ENCODE data around the gene DPYSL5. TPM values are rescaled to one million over a fixed set of nuclear protein-coding genes. Genes with fewer than 3 reads are reported as not detected.
A peak's percentile ranks its signal among the peaks of the same experiment; 100 is the strongest.

DPYSL5 gene
- total RNA-seq, 1 donor from 2014 or later = not detected

DNA sequence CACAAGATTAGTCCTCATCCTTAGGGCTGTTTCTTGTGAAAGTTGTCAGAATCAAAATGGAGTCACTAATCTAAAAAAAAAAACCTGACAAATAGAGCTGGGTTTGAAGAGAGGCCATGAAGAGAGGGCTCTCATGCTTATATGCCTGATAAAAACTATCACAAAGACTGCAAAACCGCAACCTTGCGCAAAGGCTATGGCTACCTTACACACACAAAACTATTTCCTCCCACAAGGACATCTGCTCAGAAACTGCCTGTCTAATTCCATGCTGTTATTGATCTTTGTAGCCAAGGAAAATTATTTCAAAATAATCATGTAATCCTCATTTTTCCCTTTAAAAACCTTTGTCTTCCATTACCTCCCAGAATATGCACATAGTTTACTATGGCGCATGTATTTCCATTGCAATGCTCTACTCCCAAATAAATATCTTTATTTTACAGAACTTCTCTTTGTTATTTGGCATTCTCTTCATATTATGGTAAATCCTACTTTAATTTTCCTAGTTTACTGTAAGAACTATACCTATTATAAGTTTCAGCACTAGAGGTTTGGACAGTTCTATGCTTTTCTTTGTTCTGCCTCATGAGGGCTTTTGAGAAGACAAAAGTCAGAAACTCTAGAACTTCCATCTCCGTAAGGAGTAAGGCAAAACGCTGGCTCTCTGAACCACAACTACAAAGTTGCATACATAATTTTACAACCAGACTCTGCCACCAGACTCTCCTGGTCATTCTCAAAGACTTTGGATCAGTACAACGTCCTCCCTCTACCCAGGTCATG, 9.6 kb upstream of the DPYSL5 start:
- no peak for DNase-seq

DNA sequence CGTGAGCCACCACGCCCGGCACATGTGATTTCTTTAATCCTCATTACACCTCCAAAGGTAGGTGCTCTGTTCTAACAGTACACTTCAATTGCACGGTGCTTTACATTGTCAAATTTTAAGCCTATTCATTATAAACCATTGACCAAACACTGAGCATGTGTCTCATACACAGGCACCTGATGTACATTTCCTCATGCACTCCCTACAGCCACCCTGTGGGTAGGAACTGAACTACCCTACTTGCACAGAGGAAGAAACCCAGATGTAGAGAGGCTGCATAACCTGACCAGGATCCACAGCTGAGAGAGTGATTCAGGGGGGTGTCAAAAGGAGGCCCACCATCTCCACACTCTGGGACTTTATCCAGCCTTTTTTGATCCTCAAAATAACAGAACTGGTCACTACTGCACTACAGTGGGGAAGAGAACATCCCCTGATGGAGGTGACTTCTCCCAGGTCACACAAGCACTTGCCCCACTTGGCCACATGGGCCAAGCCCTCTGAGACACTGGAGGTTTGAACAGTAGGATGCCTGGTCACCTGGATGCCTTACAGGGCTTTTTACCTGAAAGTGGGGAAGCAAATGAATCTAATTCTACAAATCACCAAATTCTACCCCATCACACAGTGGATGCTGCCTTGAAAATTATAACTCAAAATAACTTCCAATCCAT, 6.9 kb upstream of the DPYSL5 start:
- H3K9me3 ChIP-seq = no peaks in the 10 kb centered on the region
- TF ChIP-seq, protein P1, sequence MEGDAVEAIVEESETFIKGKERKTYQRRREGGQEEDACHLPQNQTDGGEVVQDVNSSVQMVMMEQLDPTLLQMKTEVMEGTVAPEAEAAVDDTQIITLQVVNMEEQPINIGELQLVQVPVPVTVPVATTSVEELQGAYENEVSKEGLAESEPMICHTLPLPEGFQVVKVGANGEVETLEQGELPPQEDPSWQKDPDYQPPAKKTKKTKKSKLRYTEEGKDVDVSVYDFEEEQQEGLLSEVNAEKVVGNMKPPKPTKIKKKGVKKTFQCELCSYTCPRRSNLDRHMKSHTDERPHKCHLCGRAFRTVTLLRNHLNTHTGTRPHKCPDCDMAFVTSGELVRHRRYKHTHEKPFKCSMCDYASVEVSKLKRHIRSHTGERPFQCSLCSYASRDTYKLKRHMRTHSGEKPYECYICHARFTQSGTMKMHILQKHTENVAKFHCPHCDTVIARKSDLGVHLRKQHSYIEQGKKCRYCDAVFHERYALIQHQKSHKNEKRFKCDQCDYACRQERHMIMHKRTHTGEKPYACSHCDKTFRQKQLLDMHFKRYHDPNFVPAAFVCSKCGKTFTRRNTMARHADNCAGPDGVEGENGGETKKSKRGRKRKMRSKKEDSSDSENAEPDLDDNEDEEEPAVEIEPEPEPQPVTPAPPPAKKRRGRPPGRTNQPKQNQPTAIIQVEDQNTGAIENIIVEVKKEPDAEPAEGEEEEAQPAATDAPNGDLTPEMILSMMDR (IDR thresholded peaks at IDR 0.05) = no peak
- DNase-seq (no peak), ATAC-seq (no peak)
- no peak overlapping the region for H3K27ac ChIP-seq
- no peaks in the 10 kb centered on the region for H3K36me3 ChIP-seq
- intact Hi-C loops (cut with DNase I) = loop anchor here (10.0 kb wide), 1 partner anchor 104 kb away; no protein-coding TSS in a partner anchor
- no peaks in the 10 kb centered on the region for H3K4me1 ChIP-seq
- no peak overlapping the region for H3K4me3 ChIP-seq
- H3K27me3 ChIP-seq (ENCODE audit: low read depth) = peaks cover 52% of the 10 kb centered on the region

More for the DNA sequence above, 9.6 kb upstream of the DPYSL5 start:
- TF ChIP-seq, protein P1 (IDR thresholded peaks at IDR 0.05) = no peak
- intact Hi-C loops (cut with DNase I) = no loop called here
- no peak overlapping the region for H3K4me3 ChIP-seq
- H3K27ac ChIP-seq = no peak overlapping the region
- no peaks in the 10 kb centered on the region for H3K4me1 ChIP-seq
- H3K9me3 ChIP-seq = no peaks in the 10 kb centered on the region
- H3K27me3 ChIP-seq (ENCODE audit: low read depth) = peaks cover 29% of the 10 kb centered on the region
- ATAC-seq = no peak
- H3K36me3 ChIP-seq = no peaks in the 10 kb centered on the region

DNA sequence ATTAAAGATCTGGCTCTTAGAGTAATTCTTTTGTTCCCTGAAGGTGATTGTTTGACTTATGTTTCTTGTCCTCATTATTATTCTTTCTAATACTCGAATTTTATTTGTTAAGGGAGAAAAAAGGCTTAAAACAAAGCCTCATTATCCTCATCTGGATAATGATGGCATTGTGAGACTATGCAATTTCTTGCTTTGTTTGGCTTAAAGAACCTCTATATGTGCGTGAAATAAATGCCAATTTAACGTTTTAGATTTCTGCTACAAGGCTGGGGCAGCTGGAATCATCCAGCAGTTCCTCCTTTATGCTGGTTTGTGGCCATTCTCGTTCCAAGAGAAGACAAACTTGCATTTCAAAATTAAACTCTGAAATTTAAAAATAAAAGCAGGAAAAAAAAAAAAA, 4.9 kb upstream of the DPYSL5 start:
- ATAC-seq = no peak
- intact Hi-C loops (cut with DNase I) = loop anchor here (10.0 kb wide), 1 partner anchor 102 kb away; no protein-coding TSS in a partner anchor
- H3K27me3 ChIP-seq (ENCODE audit: low read depth) = peaks cover 65% of the 10 kb centered on the region

DNA sequence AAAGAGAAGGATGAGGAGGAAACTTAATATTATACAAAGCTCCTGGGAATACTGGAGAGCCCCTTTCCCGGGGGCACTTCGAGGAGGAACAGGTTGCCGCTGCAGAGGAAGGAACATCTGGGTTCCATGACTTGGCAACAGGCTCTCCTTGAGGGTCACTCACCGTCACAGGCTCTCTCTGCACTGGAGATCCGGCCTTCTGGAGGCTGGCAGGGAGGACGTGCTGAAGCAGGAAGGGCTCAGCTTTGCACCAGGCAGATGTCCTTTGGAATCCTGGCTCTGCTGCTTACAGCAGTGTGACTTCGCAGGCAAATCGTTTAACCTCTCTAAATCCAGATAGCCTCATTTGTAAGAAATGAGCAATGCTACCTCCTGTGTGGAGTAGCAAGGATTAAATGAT, 2.9 kb upstream of the DPYSL5 start:
- Histone ChIP-seq H3K27ac (no peak overlapping the region), H3K27me3 (ENCODE audit: low read depth) (peaks cover 76% of the 10 kb centered on the region), H3K9me3 (no peaks in the 10 kb centered on the region), H3K4me3 (no peak overlapping the region), H3K4me1 (peaks cover 37% of the 10 kb centered on the region), H3K36me3 (no peaks in the 10 kb centered on the region)
- DNase-seq (no peak), ATAC-seq (no peak)
- TF ChIP-seq, protein P1 (IDR thresholded peaks at IDR 0.05) = no peak
- intact Hi-C loops (cut with DNase I) = loop anchor here (10.0 kb wide), 1 partner anchor 100 kb away; no protein-coding TSS in a partner anchor

More for the DNA sequence above, 4.9 kb upstream of the DPYSL5 start:
- TF ChIP-seq, protein P1 (IDR thresholded peaks at IDR 0.05) = no peak
- no peak overlapping the region for H3K4me3 ChIP-seq
- H3K36me3 ChIP-seq = no peaks in the 10 kb centered on the region
- H3K27ac ChIP-seq = no peak overlapping the region
- peaks cover 18% of the 10 kb centered on the region for H3K4me1 ChIP-seq
- no peaks in the 10 kb centered on the region for H3K9me3 ChIP-seq
- no peak for DNase-seq

DNA sequence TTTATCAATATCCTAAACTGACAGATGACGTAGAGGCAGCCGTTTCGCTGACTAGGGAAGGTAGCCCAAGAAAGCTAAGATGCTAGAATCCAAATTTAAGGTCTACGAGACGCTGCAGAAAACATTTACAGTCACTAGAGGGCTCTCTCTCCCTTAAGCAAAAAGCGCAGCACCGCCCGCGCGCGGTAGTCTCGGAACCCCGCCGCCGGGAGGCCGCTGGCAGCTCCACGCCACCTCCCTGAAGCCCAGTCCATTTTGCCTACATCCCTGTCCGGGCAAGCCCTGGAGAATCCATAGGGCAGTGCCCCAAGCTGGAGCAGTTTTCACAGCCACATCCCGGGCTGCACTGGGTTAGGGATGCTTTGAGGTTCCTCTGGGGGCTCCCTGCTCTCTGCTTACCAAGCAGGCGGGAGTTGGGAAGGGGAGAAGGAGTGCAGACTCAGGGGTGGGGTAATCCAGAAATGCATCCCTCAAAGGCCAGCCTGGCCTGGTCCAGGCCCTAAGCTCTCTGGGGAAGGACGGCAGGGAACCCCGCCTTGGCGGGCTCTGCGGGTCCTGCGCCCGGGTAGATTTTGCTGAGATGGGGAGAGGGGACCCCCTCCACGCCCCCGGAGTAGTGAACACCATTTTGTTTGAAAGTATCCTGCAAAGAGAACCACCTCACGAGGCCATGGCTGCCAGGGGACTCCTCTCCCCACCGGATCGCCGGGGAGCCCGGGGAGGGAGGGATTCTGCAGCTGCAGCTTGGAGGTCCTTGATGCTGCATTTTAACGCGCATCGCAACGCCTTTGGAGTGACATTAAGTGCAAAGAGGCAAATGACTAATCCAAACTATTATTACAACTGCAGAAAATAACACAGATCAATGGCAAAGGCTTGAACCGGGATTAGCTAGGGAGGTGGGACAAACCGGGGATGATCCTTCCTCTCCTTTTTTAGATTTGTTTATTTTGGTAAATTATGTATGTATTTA, 1.3 kb upstream of the DPYSL5 start:
- Histone ChIP-seq H3K4me3 (no peak overlapping the region), H3K9me3 (no peaks in the 10 kb centered on the region), H3K36me3 (no peaks in the 10 kb centered on the region), H3K27ac (no peak overlapping the region), H3K4me1 (peaks cover 38% of the 10 kb centered on the region), H3K27me3 (ENCODE audit: low read depth) (peaks cover 88% of the 10 kb centered on the region)
- ATAC-seq (peak; percentile 83 to 85), DNase-seq (peak; percentile 80)
- TF ChIP-seq, protein P1 (IDR thresholded peaks at IDR 0.05) = peak; percentile 78
- intact Hi-C loops (cut with DNase I) = loop anchor here (10.0 kb wide), 1 partner anchor 98 kb away; no protein-coding TSS in a partner anchor
